Osteocyte (in vitro differentiated cells): Measurements from ENCODE around the gene OTOR. TPM values are rescaled to one million over a fixed set of nuclear protein-coding genes. Genes with fewer than 3 reads are reported as not detected.

Source experiments
- DNase-seq: peaks from one replicate; pipeline ENCODE4 v3.0.0; 2021; ENCODE audit warnings: mixed read lengths; ENCODE audit not compliant: unreplicated experiment; ENCODE audit errors: extremely low spot score
- H3K27ac Mint-ChIP-seq: one replicate; pipeline ENCODE4 v1.8.0; 2021; ENCODE audit warnings: mild to moderate bottlenecking, mixed read lengths; ENCODE audit not compliant: unreplicated experiment
- H3K27me3 Mint-ChIP-seq: one replicate; pipeline ENCODE4 v1.8.0; 2021; ENCODE audit warnings: mixed read lengths; ENCODE audit not compliant: unreplicated experiment
- H3K36me3 Mint-ChIP-seq: one replicate; pipeline ENCODE4 v1.8.0; 2021; ENCODE audit warnings: mixed read lengths; ENCODE audit not compliant: unreplicated experiment
- H3K4me1 Mint-ChIP-seq: one replicate; pipeline ENCODE4 v1.8.0; 2021; ENCODE audit warnings: mixed read lengths; ENCODE audit not compliant: unreplicated experiment
- H3K4me3 Mint-ChIP-seq: one replicate; pipeline ENCODE4 v1.8.0; 2021; ENCODE audit warnings: mild to moderate bottlenecking, moderate library complexity, mixed read lengths; ENCODE audit not compliant: unreplicated experiment
- H3K9me3 Mint-ChIP-seq: one replicate; pipeline ENCODE4 v1.8.0; 2021; ENCODE audit warnings: mixed read lengths; ENCODE audit not compliant: unreplicated experiment
- CTCF ChIP-seq: fragments of 200-600 bp; sonication (generic); IDR thresholded peaks from 2 replicates; pipeline ENCODE4 v1.5.0; 2021; ENCODE audit warnings: antibody characterized with exemption, mild to moderate bottlenecking, moderate library complexity
- long read RNA-seq: library from polyadenylated mRNA; unstranded; transcript quantifications from one replicate; pipeline ENCODE4 v2.0.0, GENCODE V29; 2021
- total RNA-seq: library from RNA; stranded (reverse); gene quantifications from 2 replicates; pipeline ENCODE4 v1.2.1, GENCODE V29; 2021

The OTOR gene
- not detected in 2 replicates for total RNA-seq
- long read RNA-seq: 0 reads

- no peak within 1 kb of the TSS for H3K4me3 Mint-ChIP-seq
- H3K27me3 Mint-ChIP-seq: peaks cover 39% of the 10 kb centered on the region
- DNase-seq: no peak
- H3K36me3 Mint-ChIP-seq: no peaks in the 10 kb centered on the region
- no peaks in the 10 kb centered on the region for H3K9me3 Mint-ChIP-seq
- TF ChIP-seq CTCF: no peak
- H3K27ac Mint-ChIP-seq: no peak within 1 kb of the TSS
- H3K4me1 Mint-ChIP-seq: no peaks in the 10 kb centered on the region
Measured at GRCh38 chr20:16748308-16748900, at the start of gene OTOR. TSS of gene OTOR (plus strand) at chr20:16748358. CDS start at chr20:16748402, 44 bp downstream.

- no peak for DNase-seq
- no peak for TF ChIP-seq CTCF
- Mint-ChIP-seq H3K36me3 (no peaks in the 10 kb centered on the region), H3K27ac (no peak overlapping the region), H3K9me3 (no peaks in the 10 kb centered on the region), H3K27me3 (peaks cover 7% of the 10 kb centered on the region), H3K4me3 (no peak overlapping the region), H3K4me1 (no peaks in the 10 kb centered on the region)
Measured at GRCh38 chr20:16699293-16699692, 48.9 kb upstream of the OTOR start.

GRCh38 chr20:16701296-16701695, 46.9 kb upstream of the OTOR start:
- H3K27me3 Mint-ChIP-seq: no peaks in the 10 kb centered on the region

GRCh38 chr20:16703570-16703969, 44.6 kb upstream of the OTOR start:
- no peak for TF ChIP-seq CTCF
- H3K9me3 Mint-ChIP-seq: no peaks in the 10 kb centered on the region
- no peak overlapping the region for H3K4me3 Mint-ChIP-seq
- H3K36me3 Mint-ChIP-seq: no peaks in the 10 kb centered on the region
- DNase-seq: no peak
- no peaks in the 10 kb centered on the region for H3K27me3 Mint-ChIP-seq
- no peak overlapping the region for H3K27ac Mint-ChIP-seq
- no peaks in the 10 kb centered on the region for H3K4me1 Mint-ChIP-seq

More at GRCh38 chr20:16701296-16701695, 46.9 kb upstream of the OTOR start:
- Mint-ChIP-seq H3K9me3 (no peaks in the 10 kb centered on the region), H3K4me1 (no peaks in the 10 kb centered on the region), H3K4me3 (no peak overlapping the region), H3K27ac (no peak overlapping the region), H3K36me3 (no peaks in the 10 kb centered on the region)
- TF ChIP-seq CTCF: peak; percentile 45
- no peak for DNase-seq

- H3K4me1 Mint-ChIP-seq: no peaks in the 10 kb centered on the region
- peaks cover 6% of the 10 kb centered on the region for H3K27me3 Mint-ChIP-seq
Measured at GRCh38 chr20:16707674-16708073, 40.5 kb upstream of the OTOR start.

More at GRCh38 chr20:16707674-16708073, 40.5 kb upstream of the OTOR start:
- H3K4me3 Mint-ChIP-seq: no peak overlapping the region
- no peak overlapping the region for H3K27ac Mint-ChIP-seq
- DNase-seq: no peak
- no peak for TF ChIP-seq CTCF
- H3K9me3 Mint-ChIP-seq: no peaks in the 10 kb centered on the region
- no peaks in the 10 kb centered on the region for H3K36me3 Mint-ChIP-seq
